Bone marrow (tissue), 2 donors: ENCODE measurements around the gene PLB1.
A peak's percentile ranks its signal among the peaks of the same experiment; 100 is the strongest.

Experiments used
- DNase-seq, 2 donors: peaks; one replicate each; lab custom pipeline; 2025; lab: John Stamatoyannopoulos, UW

PLB1 gene, protein sequence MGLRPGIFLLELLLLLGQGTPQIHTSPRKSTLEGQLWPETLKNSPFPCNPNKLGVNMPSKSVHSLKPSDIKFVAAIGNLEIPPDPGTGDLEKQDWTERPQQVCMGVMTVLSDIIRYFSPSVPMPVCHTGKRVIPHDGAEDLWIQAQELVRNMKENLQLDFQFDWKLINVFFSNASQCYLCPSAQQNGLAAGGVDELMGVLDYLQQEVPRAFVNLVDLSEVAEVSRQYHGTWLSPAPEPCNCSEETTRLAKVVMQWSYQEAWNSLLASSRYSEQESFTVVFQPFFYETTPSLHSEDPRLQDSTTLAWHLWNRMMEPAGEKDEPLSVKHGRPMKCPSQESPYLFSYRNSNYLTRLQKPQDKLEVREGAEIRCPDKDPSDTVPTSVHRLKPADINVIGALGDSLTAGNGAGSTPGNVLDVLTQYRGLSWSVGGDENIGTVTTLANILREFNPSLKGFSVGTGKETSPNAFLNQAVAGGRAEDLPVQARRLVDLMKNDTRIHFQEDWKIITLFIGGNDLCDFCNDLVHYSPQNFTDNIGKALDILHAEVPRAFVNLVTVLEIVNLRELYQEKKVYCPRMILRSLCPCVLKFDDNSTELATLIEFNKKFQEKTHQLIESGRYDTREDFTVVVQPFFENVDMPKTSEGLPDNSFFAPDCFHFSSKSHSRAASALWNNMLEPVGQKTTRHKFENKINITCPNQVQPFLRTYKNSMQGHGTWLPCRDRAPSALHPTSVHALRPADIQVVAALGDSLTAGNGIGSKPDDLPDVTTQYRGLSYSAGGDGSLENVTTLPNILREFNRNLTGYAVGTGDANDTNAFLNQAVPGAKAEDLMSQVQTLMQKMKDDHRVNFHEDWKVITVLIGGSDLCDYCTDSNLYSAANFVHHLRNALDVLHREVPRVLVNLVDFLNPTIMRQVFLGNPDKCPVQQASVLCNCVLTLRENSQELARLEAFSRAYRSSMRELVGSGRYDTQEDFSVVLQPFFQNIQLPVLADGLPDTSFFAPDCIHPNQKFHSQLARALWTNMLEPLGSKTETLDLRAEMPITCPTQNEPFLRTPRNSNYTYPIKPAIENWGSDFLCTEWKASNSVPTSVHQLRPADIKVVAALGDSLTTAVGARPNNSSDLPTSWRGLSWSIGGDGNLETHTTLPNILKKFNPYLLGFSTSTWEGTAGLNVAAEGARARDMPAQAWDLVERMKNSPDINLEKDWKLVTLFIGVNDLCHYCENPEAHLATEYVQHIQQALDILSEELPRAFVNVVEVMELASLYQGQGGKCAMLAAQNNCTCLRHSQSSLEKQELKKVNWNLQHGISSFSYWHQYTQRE (N-terminal part only)

DNA sequence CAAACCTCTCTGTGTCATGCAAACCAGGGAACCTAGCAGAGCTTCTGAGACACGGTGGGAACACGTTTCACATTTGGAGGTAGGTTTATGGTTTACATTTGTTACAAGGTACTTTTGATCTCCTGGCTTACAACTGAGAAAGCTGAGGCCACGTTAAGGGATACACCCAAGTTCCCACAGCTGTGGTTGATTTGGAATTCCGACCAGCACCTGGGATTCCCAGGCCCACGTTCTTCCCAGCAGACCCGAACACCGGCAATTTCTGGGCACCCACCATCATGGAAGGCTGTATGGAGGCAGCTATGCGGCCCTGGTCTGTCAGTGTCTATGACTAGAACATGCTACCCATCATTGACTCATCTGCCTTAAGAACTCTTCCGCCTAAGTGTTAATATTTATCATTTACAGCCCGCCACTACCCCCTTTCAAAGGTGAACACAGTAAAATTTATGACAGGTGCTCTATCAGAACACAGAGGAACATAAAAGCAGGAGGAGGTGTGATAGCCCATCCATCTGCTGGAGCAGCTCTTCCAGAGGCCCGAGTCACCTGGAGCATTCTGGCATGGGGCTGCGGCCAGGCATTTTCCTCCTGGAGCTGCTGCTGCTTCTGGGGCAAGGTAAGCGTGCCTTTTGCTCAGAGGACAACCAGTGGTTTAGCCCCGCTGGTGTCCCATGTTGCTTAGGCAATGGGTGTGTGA, at the start of gene PLB1:
Gene PLB1 (plus strand): TSS at position 510 of the 700 bp plus-strand sequence. CDS start 55 bp downstream, at position 565.
- no peak for DNase-seq

DNA sequence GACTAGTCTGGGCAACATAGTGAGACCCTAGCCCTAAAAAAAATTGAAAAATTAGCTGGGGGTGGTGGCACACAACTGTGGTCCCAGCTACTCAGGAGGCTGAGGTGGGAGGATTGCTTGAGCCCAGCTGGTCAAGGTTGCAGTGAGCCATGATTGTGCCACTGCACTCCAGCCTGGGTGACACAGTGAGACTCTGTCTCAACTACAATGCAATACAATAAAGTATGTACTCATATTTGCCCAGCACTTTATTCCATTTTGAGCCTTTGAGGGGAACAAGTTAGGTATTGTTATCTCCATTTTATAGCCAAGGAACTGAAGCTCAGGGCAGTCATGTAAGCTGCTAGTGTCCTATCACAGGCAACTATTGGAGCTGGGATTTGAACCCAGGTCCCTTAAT, 49.3 kb upstream of the PLB1 start:
- no peak for DNase-seq

DNA sequence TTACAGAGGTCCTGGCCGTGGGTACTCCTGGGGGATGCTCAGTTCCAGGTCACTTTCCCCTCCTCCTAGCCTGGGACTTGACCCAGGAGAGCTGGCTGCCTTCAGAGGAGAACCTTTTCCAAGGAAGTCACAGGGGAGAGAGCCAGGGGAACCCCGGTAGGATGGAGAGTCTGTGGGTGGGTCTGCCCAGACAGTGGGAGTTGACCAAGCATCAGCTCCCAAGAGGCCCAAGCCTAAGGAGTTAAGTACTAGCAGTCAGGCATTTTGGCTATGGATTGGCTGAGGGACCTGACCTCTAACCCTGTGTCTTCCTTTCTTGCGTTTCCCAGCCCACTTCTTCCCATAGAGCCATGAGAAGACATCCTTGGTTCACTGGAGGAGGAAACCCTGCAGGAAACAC, 48.8 kb upstream of the PLB1 start:
- no peak for DNase-seq

DNA sequence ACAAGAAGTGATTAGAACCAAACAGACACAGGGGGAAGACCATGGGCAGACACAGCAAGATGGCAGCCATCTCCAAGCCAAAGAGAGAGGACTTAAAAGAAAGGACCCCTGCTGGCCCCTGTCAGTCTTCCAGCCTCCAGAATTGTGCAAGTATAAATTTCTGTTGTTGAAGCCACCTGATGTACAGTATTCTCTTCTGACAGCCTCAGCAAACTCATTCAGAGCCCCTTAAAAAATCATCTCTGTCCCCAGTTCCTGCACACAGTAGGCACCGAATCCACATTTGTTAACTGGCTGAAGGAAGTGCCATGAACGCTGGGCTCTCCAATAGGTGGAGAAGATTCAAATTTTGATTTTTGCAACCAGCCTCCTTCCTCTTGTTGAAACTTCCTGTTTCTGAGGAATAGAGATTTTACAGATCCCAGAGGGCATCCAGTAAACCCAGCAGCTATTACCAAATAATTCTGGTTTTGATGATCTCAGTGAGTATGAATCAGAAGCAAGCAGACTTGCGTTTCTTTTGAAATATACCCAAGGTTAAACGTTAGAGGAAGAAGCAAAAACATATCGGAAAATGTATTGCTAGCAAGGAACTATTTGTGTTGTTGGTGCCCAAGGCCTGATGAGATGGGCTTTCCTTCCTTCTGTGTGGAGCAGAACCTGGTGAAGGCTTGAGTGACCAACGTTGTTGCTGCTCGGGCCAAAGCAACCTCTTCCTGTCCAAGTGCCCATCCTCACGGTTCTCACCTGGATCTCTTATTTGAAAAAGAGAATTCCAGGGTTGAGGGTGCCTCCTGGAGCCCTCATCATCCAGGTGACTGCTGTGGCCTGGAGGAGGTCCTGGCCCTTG, 47.7 kb upstream of the PLB1 start:
- peak in 1 of 2 donors; percentile 20 for DNase-seq

DNA sequence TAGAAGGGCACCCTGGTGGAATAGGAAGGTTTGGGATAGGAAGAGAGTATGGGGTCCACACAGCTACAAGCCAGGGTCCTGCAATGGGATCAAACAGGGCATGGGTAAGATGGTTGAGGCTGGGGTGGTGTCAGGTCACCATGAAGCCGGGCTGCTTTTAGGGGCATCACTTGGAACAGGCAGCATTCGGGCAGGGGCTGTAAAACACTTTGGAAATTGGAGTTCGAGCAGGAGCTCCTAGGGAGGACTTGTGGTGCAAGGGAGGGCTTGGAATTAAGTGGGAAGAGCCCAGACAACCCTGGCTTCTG, 47.1 kb upstream of the PLB1 start:
- DNase-seq = no peak

DNA sequence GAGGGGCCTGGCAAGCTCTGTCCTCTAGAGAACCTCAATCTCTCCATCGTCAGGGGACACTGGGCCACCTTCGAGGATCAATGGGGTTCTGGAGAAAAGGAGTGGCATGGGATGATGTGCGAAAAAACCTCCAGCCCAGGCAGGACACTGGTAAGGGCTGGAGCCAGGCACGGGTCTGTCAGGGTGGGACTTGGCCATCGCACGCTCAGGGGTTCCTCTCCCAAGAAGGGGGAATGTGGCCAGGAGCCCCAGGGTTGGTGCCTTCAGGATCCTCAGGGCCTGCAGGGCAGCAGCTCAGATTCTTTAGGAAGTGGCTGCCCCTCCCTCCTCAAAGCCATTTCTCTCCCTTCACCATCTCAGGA, 46.8 kb upstream of the PLB1 start:
- no peak for DNase-seq

DNA sequence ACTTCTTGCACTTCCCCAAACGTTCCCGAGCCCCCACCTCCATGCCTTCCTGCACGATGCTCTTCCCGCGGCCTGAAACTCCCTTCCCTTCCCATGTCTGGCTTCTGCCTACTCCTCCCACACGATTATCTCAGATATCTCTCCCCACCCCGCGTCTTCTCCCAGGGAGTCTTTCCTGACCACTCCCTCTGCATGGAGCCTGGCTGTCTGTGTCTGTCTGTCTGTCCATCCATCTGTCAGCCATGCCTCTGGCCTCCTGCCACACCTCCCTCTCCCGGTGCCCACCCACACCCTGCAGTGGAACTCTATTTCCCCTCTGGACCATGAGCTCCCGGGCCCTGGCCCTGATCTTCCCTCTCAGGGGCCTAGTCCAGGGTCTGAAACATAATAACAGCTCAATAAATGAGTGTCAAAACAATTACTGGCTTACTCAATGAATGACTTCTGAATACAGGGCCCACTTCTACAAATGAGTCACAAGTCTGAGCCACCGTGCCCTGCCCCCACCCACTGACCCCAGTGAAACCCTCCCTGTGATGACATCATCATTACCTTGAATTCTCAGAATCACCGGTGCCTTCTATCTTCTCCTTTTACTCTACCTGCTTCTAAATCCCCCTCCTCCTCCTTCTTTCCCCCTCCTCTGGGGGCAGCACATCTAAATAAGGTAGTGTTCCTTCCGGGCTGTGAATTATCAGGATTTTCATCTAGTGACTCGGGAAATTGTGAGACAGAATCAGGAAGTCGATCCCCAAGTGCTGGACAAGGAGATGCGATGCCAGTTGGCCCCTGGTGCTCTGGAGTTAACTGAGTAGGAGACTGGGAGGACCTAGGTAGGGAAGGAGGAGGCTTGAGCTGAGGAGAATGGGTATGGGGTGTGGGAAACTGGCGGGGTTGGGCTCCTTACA, 46.1 kb upstream of the PLB1 start:
- DNase-seq = peak; percentile 45 to 63

DNA sequence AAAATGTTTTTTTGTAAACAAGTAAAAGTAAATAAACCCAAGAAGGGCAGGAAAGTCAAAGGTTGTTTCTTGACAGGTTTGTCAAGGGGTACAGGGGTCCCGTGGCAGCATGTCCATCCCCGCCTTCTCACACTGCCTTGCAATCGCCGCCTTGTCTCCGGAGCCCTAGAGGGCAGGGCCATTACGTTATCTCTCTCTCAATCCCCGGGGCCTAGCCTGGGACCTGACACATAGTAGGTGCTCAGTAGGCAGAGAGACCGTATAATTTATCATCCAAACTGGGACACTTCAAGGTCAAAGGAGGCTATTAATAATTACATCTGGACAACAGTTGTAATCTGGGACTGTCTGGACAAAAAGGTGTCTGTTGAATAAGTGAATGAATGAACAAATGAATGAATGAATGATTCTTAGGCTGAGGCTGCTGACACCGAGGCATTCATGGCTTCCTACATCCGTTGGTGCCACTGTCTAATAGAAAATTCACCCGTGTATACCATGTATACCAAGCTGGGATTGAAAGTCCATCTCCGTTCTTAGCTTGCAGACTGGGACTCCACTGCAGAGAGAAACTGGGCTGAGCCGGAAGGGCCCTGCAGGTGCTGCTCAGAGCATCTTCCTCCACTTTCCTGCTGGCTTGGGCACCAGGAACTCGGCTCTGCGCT, 44.8 kb upstream of the PLB1 start:
- DNase-seq = no peak

DNA sequence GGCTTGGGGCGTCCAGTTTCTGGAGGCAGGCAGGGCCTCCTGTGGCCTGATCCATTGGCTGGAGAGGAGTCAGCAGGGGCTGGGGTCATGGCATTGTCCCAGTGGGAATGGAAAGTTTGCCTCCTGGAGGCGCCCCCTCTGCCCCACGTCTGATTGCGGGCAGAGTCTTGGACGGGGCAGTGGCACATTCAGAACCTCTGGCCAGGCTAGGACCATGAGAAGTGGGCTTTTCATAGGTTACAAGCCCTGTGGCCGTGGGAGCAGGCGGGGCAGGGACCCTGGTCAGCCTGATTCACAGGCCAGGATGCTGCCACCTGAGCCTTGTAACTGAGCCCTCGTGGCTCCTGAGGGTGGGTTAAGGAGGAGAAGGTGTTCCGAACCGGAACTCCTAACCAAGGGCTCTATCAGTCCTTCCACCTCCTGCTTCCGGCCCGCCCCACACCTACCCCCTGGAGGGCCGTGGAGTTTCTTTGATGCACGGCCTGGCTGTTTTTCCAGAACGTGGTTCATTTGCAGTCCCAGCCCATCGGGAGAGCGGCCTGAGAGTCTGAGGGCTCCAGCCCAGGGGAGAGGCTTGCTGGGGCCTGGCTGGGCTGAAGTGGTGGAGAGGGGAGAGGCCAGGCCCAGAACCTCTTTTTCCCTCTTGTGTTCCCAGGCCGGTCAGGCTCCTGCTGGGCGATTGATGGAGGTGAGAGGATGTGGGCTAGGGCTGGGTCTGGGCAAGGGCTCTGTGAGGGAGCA, 43.9 kb upstream of the PLB1 start:
- no peak for DNase-seq

DNA sequence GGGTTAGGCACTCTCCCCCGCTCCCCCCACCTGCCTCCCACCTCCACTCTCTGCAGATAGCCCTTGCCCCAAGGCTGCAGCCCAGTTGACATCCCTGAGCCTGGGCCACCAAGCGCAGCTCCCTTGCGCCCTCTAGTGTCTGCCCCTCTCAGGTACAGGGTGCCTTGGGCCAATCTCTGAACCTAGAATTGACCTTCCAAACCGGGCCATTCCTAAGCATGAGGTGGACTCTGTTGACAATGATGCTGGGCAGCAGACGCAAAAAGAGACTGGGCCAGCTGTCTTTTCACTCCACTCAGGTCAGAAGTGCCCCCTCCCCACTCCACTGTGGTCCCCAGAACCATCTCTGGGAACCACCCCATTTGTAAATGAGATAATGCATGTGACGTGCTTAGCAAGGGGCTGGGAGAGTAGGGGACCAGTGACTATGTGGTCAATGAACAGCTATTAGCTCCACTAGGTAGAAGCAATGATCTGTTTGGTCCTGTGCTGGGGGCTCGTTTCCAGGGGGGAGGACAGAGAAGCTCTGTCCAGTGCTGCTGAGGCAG, 43.3 kb upstream of the PLB1 start:
- peak; percentile 34 to 63 for DNase-seq

DNA sequence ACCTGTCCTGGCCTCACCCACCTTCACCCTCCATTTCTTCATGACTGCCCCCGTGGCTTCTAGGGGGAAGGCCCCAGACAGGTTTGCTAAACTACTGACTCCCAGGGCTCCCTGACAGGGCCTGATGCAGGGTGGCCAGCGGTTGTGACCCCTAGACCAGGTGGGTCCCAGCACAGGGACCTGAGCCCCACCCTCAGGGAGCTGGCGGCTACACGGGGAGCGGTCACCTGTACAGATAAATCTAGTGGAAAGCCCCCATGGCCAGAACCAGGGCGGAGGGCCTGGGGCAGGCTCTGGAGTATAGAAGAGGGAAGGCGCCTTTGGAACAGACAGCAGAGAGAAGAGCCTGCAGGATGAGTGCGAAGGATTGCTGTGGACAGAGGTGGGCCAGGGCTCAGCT, 42.5 kb upstream of the PLB1 start:
- no peak for DNase-seq

DNA sequence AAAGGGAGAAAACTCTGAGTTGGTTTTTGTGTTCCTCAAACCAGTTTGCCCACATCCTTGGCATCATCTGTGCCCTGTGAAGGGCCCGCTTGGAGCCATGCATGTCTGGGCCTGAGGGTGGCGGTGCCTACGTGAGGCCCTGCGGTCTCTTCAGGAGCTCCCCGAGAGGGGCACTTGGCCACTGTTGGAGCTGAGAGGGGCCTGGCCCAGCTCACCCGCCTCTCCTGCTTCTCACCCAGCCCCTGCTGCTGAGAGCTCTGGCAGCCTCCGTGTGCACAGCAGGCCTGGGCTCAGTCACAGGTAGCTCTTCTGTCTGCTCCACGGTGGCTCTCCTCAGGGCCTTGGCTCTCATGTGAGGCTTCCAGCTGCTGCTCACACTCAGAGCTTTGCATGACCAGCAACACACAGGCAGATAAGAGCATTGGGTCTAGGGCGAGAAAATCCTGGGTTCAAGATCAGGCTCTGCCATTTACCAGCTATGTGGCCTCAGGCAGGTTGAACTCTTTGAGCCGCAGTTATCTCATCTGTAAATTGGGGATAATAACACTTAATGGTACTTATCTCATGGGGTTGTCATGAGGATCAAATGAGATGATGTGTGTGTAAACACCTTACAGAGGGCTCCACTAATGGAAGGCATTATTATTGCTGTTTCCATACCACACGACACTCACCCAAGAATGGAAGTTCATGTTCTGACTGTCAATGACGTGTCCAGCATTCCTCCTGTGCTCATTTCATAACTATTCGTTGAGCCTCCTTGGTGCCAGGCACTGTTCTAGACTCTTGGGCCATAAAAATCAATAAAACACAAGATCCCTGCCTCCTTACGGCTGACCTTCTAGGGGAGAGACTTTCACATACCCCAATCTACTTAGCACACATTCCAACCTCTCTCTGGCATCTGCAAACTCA, 41.6 kb upstream of the PLB1 start:
- no peak for DNase-seq

DNA sequence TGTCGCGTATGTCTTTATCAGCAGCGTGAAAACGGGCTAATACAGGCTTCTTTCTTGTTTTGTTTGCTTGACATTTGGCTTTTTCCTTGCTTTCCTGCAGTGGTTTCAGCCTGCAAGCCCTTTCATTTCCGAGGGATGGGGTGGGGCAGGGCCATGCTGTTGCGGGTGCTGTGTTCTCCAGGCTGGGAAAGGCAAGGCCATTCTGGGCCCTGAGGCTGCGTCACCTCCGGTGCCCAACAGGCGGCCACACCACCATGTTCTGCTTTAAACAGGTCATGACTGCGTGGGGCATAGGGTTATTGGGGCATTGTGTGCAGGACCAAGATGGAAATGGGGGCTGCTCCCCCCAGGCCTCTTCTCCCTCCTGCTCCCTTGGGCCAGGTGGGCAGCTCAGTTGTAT, 38.6 kb upstream of the PLB1 start:
- no peak for DNase-seq

DNA sequence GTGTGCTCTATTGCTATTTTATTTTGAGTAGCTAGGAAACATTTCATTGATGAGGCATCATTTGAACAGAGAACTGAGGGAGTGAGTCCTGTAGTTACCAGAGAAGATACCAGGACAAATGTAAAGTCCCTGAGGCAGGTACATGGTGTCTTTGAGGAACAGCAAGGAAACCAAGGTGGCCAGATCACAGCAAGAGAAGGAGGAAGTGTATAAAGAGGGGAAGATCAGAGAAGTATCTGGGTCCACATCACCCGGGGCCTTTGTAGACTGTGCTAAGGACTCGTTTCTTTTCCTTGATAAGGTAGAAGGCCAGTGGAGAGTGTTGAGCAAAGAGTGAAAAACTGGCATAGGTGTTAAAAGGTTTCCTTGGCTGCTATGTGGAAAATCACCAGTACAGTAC, 34.8 kb upstream of the PLB1 start:
- no peak for DNase-seq

DNA sequence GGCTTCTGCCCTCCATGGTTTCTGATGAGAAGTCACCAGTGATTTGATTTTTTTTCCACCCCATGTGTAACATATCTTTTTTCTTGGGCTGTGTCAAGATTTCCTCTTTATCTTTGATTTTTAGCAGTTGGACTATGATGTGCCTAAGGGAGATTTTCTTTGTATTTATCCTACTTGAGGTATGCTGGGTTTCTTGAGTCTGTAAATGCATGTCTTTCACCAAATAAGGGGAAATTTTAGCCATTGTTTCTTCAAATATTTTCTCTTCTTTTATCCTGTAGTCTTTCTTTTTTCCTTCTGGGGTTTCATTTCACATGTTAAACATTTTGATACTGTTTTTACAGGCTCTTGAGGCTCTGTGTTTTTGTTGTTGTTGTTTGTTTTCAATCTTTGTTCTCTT, 33.7 kb upstream of the PLB1 start:
- DNase-seq = no peak

DNA sequence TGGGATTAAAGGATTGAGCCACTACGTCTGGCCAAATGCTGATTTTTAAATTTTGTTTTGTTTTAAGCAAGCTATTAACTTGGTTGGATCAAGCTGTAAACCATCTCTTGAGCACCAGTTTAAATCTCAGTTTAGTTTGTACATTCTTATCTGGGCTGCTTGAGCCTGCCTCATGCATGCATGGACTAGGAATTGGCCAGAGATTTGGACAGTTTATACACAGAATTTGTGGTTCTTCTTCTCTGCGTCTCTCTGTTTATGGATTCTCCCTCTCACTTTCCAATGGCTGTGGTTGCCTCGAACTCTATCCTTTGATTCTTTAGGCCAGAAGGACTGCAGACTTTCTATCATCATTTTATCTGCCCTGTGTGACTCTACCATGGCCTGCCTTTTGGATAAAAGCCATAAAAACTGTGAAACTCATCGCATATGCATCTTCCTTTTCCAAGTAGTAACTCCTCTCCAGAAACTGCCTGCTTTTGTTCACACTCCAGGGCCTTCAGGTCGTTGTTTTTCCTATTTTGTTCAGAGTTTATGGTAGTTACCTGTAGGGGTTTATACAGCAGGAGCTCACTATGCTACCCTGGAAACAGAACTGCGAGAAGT, 32.5 kb upstream of the PLB1 start:
- DNase-seq = no peak

DNA sequence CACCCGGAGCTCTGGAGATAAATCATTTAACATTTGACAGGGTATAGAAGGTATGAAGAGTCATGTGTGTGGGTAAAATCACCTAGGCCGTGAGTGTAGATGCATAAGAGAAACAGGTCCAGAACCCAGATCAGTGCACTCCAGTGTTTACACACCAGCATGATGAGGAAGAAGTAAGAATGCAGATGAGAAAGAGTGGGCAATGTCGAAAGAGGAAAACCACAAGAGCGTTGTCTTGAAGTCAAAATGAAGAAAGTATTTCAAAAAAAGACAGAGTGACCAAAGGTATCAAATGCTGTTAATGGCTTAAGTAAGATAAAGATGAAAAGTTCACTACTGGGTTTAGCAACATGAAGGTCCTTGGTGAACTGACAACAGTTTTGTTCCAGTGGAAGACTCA, 32.0 kb upstream of the PLB1 start:
- no peak for DNase-seq
